Dedifferentiated amniotic fluid mesenchymal stem cell (primary cell): ENCODE measurements around the gene MAP3K13.

ENCODE experiments used
- DNase-seq: peaks from one replicate; pipeline ENCODE4 v3.0.0-alpha.2; 2016; ENCODE audit errors: extremely low spot score

Gene MAP3K13

DNA sequence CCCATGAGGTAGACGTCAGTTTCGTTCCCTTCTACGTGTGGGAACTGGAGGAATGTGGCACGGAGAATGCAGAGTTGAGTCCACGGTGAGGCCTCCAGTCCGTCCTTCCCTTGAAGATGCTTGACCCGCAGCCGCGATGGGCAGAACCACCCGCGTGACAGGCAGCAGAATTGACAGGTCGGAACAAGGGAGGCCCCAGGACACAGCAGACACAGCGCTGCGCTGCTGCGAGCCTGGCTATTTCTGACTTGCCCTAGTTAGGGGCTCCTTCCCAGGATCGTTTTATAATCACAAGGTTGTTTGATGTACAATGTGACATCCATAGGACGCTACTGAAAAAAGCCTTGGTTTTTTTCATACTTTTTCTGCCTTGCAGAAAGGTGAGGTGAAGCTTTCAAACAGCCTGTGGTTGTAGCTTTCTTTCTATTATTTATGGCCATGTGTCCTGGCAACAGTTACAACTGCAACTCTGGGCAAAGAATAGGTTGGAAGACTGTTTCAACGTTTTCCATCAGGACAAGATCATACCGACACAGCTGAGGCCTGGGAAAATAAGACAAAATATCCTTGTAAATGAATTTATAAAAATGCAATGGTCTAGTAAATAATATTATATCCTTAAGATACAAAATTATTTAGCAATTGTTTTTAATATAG is 145.5 kb downstream of the MAP3K13 start:
- no peak for DNase-seq

DNA sequence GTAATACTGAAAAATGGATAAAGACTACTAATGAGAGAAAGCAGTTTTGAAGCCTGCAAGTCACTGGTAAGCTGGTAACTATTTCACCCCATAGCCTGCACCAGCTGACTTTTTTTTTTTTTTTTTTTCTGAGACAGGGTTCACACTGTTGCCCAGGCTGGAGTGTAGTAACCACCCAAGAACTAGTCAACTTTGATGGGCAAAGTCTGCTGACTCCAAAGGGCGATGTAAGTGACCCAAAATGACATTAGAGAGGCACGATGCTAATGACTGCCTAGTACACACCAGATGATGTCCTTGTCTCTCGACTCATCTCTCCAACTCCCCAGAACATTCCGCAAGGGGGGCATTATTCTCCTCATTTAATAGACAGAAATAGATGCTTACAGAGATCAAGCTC is 148.8 kb downstream of the MAP3K13 start:
- no peak for DNase-seq

DNA sequence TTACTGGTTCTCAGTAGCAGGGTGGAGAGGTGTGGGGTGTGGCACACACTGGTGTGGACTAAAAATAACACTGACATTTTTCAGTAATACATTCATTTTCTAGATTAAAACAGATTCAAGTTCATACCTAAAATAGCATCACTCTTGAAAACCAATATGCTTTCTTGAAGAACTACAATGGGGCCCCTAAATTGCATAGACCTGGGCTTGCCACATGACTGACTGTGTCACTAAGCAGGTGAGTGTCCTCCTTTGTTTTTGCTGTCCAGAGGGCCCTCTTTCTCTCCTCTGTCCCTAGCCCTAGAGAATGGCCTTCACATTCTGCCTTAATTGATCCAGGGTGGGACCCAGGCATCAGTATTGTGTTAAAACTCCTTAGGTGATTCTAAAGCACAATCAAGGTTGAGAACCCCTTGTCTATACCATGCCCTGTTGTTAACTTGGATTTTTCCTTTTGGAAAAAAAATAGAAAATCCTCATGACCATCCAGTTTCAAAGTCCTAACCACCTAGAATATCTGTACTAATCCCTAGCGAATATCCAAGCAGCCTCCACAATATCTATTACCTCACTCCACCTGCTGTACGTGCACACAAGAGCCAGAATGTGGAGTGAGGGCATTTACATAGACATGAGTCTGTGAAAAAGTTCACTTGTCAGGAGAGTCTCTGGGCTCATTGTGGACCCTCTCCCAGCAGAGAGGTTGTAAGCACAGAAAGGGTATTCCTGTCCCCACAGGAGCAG is 154.6 kb downstream of the MAP3K13 start:
- no peak for DNase-seq

DNA sequence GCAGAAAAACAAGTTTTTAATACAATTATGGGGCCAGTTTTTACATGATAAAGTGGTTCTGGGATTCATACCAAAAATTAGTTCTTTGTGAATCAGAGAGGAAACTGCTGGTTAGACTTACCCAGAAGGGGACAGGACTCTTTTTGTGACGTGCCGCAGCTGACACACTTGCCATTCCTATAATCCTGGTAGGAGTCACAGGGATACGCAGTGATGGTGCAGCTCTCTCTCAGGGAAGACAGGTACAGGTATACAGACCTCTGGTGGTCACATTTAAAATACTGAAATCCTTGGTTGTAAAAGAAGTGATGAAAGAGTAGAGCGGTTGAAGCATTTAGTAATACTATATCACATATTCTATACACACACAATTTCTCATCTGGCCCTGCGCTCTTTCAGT is 156.1 kb downstream of the MAP3K13 start:
- DNase-seq: no peak

DNA sequence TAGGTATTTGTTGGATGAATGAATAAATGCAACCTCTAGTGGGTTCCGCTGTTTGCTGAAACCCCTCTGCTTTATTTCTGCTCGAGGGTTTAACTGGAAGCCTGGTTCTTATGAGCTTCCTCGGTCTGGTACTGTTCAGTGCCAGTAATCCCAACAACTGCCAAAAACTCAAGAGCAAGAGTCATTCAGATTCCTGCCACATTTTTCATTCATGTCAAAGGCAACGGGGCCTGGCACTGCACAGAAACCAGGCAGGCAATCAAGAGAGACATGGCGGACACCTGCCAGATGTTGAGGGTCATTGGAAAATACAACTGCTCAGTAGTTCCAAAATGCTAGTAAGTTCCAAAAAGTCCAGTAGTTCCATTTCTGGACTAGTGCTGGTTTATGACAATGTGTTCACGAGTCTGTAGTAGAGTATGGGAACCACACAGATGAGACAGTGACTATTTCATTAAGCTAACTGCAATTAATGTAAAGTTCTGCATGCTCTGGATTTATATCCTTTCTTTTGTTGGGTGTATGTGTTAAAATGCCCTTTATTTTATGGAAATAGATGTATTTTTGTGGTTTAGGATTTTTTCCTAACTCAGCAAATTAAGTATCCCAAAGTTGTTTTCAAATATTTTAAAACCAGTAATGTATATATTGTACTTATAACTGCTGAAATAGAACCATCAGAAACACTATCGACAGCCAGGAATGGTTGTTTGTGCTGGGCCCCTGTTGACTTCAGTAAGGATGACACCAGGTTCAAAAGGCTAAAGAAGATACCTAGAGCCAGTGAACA is 158.6 kb downstream of the MAP3K13 start:
- no peak for DNase-seq

DNA sequence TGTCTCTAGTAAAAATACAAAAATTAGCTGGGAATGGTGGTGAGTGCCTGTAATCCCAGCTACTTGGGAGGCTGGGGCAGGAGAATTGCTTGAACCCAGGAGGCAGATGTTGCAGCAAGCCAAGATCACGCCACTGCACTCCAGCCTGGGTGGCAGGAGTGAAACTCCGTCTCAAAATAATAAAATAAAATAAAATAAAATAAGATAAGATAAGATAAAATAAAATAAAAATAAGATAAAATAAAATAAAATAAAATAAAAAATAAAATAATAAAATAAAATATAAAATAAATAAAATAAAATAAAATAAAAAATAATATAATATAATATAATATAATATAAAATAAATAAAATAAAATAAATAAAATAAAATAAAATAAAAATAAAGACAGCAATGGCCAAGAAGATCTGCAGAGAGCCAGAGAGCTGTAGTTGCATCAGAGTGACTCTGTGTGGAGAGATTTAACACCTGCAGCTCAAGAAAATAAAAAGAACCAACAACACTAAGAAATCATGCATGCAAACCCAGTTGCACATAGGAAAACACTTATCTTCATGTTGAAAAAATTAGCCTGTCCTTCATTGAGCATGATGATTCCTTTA is 163.5 kb downstream of the MAP3K13 start:
- DNase-seq: no peak

DNA sequence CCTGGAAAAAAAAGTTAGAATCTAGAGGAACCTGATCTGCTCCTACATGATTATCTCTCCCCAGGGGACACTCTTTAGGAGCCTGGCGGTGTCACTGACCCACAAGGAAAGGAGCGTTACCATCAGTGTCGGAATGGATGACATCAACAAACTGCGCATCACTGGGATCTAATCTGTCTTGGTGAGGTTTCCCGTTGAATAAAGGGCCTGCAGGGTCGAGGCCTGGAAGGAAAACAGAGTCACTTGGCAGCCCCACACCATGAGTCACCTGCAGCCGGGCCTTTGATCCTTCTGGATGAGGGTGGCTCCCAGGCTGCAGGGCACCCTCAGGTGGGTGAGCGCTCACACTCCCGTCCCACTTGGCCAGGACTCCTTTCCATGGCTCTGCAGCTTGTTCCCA is 164.4 kb downstream of the MAP3K13 start:
- DNase-seq: no peak

DNA sequence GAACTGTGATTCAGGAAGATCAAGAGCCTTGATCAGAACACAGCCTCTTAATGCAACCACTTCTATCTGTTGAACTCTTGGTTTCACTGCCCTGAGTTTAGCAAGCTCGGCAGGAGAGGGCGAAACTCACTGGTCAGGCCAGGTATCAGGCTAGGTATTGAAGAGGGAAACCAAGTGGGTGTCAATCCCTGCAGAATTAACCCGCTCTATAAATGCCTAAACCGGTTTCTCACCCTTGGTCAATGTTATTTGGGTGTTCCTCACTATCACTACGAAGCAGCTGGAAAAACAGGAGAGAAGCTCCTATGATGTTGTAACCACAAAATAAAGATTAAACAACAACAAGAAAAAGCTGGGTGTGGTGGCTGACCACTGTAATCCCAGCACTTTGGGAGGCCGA is 165.6 kb downstream of the MAP3K13 start:
- DNase-seq: no peak

DNA sequence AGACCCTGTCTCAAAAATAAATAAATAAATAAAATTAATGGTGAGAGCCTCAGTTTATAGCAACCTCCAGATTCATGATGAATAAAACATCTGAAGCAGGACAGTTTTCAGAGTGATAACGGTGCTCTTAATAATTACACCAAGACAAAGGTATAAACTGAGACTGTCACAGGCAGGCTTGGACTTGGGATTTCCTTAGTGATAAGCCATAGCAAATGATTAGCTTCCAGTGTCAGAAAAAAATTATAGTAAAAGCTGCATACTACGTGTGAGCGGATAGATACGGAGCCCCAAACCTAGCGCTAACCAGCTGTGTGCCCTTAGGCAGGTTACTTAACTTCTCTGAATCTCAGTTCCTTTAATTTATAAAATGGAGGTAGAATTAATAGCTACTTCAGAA is 167.9 kb downstream of the MAP3K13 start:
- no peak for DNase-seq

DNA sequence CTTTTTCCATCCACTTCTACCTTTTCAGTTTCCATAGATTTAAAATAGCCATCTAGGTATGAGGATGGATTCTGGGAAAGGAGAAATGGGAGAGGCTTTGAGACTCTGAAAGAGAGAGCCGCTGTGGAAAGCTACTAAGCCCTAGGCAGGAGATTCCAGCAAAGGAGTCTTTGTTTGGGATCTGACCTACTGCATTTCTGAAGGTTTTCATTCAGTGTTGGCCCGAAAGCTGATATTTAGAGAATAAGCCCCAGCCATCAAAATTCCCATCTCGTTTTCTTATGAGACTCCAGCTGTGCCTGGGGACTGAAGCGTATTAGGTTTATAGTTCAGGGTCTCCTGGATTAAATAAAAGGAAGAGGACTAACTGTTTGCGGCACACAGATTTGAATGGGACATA is 170.0 kb downstream of the MAP3K13 start:
- DNase-seq: no peak

DNA sequence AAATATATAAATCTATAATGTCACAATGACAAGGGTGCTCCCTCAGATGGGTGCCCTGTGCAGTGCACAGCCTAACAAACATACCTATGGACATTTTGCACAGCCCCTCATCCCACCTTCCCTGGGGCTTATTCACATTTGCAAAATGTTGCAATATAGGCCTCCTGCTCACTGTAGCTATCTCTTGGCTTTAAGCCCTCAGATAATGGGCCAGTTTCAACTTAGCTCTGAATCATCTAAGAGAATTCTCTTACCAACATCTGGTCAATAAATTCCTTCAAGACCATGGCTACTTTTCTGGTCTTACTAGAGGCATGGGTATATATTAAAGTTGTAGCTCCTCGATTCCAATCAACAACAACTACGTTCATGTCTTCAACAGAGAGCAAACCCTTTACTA is 171.6 kb downstream of the MAP3K13 start:
- no peak for DNase-seq

DNA sequence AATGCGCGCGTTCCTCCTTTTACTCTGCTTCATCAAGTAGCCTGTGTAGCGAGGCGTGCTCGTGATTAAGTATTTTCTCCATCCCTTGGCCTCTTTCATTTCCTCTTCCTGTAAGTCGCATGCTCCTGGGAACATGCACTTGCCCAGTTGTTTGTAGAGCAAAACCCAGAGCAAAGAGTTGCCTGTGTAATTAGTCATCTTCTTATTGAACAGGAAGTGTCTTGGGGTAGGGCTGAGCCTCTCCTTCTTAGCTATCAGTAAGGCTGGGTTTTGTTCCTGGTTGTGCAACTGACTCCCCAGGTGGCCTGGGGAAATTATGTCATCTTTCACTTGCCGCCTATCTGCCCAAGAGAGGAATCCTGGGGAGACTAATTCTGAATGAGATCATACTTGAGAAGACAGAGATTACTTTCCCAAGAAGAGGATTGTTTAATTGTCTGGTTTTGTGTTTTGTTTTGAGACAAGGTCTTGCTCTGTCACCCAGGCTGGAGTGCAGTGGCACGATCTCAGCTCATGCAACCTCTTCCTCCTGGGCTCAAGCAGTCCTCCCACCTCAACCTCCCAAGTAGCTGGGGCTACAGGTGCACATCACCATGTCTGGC is 174.5 kb downstream of the MAP3K13 start:
- DNase-seq: no peak
